Caki2 (cell line): ENCODE measurements around the gene DCAF11. TPM values are rescaled to one million over a fixed set of nuclear protein-coding genes. Genes with fewer than 3 reads are reported as not detected.

Experiments used
- DNase-seq: peaks from one replicate; pipeline ENCODE4 v3.0.0-alpha.2; 2015; ENCODE audit warnings: low read depth
- in situ Hi-C: cut with HindIII; loops from 2 replicates; pipeline ENCODE4 v1.10.0; 2016; ENCODE audit warnings: low sequenced_read_pairs, low pct_unique_long_range_greater_than_20kb, mixed read lengths
- total RNA-seq: library from RNA; depleted of rRNA; stranded (reverse); fragments of >200 nt; shearing (Covaris generic); gene quantifications from 2 replicates; pipeline ENCODE4 v1.2.3, GENCODE V29; 2014; ENCODE audit warnings: low replicate concordance

Gene DCAF11
- total RNA-seq, 1 experiment from 2014 or later: 47.4 TPM

DNA sequence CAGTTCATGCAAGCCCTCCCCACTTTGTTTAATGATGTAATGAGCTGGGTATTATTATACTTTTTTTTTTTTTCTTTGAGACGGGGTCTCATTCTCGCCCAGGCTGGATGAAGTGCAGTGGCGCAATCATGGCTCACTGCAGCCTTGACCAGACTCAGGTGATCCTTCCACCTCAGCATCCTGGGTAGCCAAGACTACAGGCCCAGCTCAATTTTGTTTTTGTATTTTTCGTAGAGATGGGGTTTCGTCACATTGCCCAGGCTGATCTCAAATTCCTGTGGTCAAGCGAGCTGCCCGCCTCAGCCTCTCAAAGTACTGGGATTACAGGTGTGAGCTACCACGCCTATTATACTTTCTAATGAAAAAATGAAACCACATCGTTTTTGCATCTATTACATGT lies 4.5 kb upstream of the DCAF11 start:
- no peak for DNase-seq
- in situ Hi-C loops: no loop called here

DNA sequence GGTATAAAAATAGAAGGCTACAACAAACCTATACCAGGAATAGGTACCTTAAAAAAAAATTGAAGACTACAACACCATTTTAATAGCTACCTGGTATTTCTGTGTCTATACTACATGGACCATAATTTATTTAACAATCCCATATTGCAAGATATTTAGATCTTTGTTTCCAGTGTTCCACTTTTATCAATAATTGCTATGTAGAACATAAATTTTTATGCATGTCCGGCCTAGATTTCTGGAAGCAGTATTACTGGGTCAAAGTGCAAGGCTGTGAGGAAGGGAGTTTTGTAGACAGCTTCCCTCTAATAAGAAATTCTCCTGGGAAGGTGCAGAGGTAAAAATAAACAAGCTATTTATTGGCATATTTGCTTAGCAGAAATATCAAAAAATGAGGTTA lies 4.1 kb upstream of the DCAF11 start:
- no peak for DNase-seq

DNA sequence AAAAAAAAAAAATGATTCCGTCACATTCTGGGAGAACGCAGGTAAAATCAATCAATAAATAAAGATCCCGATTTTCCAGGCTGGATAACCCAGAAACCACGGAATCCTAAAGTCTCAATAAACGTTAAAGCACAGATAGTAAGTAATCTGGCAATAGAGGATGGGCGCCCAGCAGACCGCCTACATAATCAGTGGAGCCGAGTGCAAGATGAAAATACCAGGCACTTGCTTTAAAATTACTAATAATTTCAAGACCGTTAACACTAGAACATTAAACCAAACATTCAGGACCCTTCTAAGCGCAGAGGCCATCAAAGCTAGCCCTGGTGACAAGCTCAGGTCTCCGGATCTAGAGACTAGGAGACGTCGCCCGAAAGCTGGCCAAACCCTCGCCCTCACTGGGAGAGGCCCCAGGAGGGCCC lies 1.2 kb upstream of the DCAF11 start:
- in situ Hi-C loops: no loop called here
- DNase-seq: no peak

More for the DNA sequence above, 4.1 kb upstream of the DCAF11 start:
- in situ Hi-C loops: no loop called here

DNA sequence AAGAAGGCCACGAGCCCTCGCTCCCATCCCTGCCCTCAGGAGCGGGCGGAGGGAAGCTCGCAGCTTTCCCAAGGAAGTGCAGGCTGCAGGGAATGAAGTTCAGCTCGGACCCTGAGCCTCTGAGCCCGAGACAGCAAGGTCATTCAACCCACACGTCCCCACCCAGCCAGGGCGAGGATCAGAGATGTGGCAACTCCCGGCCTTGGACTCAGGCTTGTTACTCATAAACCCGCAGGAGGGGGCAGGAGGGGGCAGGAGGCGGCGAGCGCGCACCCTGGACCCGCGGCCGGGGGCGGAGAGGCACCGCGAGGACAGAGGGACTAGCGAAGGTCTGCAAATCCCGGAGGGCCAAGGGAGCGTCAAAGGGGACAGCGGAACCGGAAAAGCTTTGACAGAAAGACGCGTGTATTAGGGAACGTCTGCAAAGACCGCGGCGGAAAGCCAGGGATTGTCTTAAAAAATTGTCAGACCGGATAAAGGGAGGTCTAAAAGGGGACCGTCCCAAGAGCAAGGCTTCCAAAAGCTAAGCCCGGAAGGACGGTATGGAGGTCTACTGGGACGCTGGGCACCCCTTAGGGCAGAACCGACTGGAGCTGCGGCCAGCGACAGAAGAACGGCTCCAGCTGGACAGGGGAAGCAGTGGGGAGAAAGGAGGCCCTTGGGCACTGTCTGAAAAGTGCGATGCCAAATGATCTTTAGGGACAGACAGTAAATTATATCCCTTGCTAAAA lies 611 bp upstream of the DCAF11 start:
- in situ Hi-C loops: no loop called here
- peak; percentile 92 for DNase-seq

DNA sequence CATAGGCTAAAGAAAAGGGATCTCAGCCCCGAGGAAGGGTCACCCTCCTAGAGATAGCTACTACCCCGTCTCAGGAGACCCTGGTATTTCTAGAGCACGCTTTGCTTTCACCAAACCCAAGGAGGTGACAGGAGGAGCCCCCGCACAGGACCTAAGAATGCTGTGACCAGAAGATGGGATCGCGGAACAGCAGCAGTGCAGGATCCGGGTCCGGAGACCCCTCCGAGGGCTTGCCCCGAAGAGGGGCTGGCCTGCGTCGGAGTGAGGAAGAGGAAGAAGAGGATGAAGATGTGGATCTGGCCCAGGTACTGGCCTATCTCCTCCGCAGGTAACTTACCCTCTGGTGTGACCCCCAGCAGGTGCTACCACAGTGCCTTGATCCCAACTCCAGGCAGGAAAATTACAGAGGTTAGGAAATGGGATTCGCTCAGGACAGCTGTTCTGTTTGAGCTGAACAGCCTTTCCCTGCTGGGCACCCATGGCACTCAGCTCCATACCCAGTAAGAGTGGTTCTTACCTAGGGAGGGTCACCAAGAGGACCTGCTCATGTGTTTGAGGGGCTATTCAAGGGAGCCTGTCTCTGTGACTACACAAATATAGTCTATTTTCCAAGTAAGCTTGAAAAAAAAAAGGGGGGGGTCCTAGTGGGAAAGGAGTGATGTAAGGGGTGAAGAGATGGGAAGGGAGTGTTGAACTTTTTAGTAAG lies 998 bp downstream of the DCAF11 start:
- DNase-seq: no peak
- in situ Hi-C loops: no loop called here

DNA sequence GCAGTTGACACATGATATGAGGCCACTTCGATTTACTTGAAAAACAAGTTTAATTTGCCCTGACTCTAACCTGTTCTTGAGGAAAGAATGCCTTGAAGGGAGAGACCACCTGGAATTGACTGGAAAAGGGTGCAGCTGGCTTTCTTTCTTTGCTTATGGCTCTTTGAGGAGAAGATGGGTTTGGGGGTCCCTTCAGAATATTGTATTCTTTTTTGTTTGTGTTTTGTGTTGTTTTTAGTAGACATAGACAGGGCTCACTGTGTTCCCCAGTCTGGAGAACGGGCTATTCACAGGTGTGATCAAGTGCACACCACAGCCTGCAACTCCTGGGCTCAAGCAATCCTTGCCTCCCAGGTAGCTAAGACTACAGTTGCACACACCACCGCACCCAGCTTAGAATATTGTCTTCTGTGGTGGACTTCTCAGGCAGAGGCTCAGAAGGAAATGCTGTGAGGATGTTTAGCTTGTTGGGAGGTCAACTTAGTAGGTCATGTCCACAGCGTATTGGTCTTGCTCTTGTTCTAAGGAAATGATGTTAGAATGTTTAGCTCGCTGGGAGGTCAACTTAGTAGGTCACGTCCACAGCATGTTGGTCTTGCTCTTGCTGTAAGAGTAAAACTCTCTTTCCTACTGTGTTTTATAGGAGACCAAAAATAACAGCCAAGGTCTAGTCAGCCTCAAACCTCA lies 1.7 kb downstream of the DCAF11 start:
- in situ Hi-C loops: no loop called here
- DNase-seq: no peak

DNA sequence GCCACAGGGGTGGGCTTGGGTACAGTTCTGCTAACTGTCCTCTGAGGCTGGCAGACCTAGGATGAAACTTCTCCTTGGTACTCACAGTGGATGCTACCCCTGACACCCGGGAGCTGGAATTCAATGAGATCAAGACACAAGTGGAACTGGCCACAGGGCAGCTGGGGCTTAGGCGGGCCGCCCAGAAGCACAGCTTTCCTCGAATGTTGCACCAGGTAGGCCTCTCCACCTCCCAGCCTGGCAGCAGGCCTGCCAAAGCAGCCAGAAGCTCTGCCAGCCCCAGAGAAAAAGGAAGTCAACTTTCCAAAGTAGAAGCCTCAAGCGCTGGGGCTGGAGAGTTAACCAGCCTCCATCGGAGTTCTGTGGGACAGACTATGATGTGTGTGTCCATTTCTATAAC lies 2.6 kb downstream of the DCAF11 start:
- no peak for DNase-seq
- in situ Hi-C loops: no loop called here

DNA sequence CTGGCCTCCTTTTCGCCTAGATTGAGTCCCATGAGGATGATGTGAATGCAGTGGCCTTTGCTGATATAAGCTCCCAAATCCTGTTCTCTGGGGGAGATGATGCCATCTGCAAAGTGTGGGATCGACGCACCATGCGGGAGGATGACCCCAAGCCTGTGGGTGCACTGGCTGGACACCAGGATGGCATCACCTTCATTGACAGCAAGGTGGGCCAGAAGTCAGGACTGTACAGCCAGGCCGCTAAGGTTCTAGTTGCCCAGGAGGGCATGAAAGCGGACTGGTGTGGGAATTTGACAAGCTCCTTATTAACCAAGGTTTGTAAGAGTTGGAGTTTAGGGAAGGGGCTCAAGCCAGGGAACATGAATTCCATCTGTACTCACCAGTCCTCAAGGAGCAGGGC lies 5.1 kb downstream of the DCAF11 start:
- DNase-seq: no peak
- in situ Hi-C loops: no loop called here

DNA sequence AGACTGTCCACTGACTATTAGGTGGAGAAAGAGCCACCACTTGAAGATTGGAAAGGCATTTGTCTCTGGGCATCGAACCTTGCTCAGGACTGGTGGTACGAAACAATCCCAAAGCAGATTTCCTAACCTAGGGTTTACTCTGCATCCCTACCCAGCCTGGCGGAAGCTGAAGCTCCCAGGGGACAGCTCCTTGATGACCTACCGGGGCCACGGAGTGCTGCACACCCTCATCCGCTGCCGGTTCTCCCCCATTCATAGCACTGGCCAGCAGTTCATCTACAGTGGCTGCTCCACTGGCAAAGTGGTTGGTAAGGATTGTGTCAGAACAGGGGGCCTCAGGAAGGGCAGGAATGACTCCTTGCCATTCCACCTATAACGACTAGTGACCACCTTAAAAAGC lies 6.6 kb downstream of the DCAF11 start:
- no peak for DNase-seq
- in situ Hi-C loops: no loop called here

DNA sequence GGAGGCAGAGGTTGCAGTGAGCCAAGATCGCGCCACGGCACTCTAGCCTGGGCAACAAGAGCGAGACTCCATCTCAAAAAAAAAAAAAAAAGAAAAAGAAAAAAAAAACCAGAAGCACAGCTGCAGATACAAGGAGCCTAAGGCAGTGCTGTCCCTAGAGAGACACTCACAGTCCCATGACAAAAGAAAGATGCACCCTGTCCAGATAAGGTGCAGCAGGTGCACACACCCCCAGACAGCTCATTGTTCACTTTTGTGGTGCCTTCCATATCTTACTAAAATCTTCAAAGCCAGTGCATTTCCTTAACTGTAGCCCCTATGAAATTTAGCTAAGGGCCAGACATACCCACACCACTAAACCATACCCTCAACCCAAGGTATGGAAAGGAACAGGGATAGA lies 7.8 kb downstream of the DCAF11 start:
- DNase-seq: no peak
- in situ Hi-C loops: no loop called here

DNA sequence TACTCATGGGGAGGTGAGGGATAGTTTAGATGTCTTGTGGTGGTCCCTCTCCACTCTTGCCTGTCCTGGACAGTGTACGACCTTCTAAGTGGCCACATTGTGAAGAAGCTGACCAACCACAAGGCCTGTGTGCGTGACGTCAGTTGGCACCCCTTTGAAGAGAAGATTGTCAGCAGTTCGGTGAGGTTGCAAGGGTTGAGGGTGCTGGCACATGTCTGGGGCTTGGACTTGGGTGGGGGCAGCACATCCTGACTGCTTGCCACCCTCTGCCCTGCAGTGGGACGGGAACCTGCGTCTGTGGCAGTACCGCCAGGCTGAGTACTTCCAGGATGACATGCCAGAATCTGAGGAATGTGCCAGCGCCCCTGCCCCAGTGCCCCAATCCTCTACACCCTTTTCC lies 8.3 kb downstream of the DCAF11 start:
- in situ Hi-C loops: no loop called here
- no peak for DNase-seq

DNA sequence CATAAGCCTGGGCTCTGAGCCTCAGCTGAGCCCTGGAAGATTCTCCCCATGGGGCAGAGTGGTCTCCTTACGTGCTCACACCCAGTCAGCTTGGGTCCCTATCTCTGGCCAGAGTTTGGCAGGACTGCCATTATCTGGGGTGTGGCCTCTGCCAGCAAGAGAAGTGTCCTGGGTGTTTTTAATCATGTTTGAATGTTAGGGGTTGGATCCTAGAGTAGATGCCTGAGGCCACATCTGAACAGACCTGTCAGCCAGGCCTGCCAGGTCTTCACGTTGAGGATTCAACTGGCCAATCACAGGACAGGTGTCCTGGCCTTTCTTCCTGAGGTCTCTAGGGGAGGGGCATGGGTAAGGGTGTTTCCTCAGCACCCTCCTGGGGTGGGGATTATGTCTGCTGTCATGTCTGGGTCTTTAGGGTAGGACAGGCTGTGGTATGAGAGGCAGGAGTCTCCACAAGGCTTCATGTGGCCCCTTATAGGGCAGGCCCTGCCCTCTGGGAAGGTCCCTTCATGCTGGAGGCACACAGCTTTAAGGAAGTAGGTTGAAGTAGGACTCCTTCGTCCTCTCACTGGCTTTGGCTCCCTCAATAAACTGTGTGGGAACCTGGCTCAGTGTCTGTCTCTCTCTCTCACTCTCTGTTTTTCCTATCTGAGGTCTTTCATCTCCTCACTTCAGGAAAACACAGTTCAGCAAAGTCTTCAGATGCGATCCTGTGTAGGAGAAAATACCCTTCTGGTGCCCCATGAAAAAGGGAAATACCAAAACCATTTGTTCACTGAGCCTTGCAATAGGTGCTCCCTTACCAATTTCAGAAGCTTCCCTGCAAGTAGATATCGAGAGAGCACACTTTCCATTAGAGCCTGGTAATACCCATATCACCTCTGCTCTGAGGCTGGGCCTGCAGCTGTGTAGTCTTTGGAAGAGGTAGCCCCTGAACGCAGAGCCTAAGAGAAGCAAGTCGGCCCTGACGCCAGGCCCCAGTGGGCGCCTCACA lies 9.1 kb downstream of the DCAF11 start:
- DNase-seq: no peak

DNA sequence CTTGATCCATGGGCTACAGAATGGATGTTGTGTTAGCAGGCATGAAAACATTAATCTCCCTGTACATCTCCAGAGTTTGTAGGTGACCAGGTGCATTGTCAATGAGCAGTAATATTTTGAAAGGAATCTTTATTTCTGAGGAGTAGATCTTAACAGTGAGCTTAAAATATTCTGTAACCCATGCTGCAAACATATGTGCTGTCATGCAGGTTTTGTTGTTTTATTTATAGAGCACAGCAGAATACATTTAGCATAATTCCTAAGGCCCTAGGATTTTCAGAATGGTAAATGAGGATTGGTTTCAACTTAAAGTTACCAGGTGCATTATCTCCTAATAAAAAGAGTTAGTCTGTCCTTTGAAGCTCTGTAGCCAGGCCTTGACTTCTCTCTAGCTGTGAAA lies 12.4 kb downstream of the DCAF11 start:
- DNase-seq: no peak
- in situ Hi-C loops: no loop called here

More for the DNA sequence above, 9.1 kb downstream of the DCAF11 start:
- in situ Hi-C loops: no loop called here

DNA sequence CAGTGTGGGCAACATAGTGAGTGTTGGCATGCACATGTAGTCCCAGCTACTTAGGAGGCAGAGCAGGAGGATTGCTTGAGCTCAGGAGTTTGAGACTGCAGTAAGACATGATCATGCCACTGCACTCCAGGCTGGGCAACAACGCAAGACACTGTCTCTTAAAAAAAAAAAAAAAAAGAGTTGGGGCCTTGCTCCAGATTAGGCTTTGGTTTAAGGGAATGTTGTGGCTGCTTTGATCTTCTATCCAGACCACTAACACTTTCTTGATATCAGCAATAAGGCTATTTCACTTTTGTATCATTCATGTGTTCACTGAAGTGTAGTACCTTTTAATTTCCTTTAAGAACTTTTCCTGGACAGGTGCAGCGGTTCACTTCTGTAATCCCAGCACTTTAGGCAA lies 13.1 kb downstream of the DCAF11 start:
- no peak for DNase-seq
- in situ Hi-C loops: no loop called here

DNA sequence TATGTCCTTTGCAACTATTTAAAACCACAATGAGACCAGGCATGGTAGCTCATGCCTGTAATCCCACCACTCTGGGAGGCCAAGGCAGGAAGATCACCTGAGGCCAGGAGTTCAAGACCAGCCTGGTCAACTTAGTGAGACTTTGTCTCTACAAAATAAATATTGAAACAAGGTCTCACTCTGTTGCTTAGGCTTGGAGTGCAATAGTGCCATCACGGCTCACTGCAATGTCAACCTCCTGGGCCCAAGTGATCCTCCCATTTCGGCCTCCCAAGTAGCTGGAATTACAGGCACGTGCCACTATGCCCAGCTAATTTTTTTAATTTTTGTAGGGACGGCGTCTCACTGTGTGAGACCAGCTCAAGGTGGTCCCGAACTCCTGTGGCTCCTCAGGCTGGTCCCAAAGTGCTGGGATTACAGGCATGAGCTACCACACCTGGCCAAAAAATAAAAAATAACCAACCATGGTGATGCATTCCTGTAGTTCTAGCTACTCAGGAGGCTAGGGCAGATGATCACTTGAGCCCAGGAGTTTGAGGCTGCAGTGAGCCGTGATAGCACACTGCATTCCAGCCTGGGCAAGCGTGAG lies 14.9 kb downstream of the DCAF11 start:
- no peak for DNase-seq
- in situ Hi-C loops: no loop called here

DNA sequence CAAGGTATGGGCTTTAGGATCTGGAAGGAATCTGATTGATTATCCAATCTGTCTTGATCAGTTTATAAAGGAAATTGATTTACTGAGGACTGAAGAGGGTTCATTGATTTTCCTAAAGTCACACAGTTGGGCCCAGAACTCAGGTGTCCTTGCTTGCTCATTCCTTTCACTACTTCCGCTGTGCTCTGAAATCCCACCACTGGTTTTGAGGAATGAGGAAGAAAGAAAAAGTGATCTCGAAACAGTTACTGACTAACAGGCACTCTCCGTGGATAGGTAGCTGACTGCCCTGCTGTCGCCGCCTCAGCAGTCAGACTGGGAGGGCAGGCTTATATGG lies 15.8 kb downstream of the DCAF11 start, which contains the start of gene FITM1:
TSS of gene FITM1 (plus strand) at position 280 of the 337 bp plus-strand sequence. CDS start 905 bp downstream, outside the sequence.
- in situ Hi-C loops: no loop called here
- DNase-seq: no peak

DNA sequence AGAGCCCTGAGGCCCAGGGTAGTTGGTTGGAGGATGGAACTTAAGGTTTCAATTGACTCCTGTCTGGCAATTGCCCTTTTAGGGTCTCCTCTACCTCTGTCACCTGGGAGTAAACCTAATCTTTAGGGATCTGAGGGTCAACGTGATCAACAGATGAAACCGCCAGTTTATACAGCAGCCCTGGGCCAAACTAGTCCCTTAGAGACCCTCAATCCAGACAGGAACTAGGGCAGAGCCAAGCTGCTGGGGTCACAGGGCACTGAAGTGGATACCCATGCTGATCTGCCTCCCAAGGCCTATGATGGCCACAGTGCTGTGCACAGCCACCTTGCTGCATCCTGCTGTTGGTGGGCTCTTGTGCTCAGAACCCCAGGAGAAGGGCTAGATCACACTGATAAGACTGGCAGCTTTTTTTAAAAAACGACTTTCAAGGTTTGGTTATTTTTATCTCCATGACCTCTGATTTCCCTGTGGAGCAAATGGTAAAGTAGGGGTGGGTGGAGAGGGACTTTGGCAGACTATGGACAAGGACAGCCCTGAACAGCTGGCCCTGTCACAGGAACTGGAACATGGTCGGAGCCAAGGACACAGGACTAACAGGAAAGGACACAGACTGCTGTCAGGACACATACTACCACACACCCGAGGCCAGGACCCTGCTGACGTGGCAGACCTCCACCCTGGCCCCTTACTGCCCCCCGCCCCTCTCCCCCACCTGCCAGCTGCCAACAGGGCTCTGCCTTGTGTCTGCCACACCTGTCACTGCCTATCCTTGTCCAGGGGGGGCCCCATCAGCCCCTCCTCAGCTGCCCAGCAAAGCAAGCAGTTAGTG lies 16.4 kb downstream of the DCAF11 start:
- no peak for DNase-seq
- in situ Hi-C loops: no loop called here
